Measurements from ENCODE around the gene GNAZ.
A peak's percentile ranks its signal among the peaks of the same experiment; 100 is the strongest.

The GNAZ gene

DNA sequence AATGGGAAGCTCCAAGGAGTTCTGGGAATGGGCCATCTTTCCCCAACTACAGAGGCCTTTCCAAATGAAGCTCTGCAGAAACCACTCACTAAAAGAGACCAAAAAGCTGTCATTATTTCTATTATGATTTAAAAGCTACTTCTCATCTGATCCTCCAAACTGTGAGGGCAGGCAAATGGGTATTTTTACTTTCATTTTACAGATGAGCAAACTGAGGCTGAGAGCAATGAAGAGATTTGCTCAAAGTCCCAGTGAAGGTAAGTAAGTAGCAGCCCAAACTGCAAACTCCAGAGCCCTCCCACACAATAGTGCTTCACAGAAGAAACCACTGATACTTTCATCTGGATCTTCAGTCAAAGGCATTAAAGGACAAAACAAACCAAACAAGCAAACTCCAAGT is 70.1 kb downstream of the GNAZ start:
- DNase-seq, result no peak

DNA sequence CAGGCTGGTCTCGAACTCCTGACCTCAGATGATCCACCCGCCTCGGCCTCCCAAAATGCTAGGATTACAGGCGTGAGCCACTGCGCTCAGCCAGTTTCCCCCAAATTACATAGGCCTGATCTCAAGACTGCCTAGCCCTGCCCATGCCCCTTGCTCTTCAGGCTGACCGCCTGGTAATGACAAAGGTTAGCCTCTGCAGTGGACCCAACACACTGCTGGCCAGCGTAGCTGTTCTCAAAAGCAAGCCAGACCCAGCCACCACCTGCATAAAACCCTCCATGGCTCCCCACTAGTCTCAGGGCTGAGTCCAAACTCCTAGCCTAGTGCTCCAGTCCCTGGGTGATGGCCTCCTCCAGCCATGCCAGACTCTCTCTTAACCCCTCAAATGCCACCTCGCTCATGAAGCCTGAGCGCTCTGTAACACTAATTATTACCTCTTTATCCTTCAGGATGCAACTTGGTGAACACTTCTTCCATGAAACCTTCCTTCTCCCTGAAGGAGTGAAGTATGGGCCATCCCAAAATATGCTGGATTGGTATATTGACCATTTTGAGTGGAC is 72.3 kb downstream of the GNAZ start:
- DNase-seq, result no peak

DNA sequence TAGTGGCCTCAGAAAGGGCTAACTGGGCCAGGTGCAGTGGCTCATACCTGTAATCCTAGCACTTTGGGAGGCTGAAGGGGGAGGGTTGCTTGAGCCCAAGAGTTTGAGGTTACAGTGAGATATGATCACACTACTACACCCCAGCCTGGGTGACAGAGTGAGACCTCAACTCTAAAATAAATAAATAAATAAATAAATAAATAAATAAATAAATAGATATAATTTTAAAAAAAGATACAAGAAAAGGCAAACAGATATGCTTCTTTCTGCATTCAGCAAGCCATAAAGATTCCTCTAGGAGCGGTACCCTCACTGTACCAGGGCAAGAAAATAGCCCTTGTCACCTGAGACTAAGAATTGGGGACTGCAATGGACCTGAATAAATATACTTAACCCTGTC is 72.8 kb downstream of the GNAZ start:
- DNase-seq, result no peak

DNA sequence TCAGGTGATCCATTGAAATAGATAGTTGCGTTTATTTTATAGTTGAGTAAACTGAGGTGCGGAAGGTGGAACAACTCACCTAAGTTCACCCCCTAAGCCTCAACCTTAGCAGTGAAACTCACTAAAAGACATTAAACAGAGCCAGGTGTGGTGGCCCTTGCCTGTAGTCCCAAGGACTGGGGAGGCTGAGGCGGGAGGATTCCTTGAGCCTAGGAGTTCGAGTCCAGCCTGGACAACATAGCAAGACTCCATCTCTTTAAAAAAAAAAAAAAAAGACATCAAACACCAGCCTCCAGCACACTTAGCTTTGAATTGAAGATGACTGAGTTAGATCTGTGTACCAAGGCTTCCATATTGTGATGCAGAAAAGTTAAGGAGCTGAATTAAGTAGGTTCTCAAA is 74.1 kb downstream of the GNAZ start:
- no peak for DNase-seq

DNA sequence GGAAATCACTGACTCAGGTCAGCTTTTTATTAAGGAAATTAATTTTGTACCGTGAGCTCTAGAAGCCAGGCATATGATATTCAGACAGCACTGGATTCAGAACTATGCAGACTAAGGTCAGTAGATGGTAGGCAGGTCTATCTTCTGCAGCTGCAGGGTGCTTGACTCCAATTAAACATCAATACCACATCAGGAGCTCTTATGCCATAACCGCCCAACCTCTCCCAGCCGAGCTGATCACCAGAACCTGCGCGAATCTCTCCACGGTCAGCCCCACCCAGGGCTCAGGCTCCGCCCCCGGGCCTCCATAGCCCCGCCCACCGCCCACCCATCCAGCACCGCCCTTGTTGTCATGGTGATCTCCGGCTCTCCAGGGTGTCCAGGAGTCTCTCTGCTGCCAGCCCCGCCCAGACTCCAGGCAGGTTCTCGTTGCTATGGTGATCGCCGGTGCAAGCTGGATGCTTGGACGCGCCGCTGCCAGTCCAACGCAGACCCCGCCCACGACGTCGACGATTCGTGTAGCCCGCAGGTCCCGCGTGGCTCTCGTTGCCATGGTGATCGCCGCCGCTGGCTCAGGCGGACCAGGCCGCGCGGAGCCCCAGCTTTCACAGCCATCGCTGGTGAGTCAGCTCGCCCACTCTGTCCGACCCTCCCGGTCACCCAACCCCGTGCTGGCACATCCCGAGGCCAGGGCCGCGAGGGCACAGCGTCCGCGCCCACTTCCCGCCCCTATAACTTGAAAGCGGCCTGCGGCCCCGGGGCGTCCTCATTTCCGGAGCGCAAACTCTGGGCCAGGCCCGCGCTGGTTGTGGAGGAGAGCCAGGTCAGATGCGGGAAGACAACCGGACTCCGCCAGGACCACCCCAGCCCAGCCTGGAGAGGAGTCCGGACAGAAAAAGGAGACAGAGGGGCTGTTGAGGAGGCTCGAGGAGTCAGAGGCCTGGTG is 74.9 kb downstream of the GNAZ start, which contains the start of gene RAB36:
RAB36 (plus strand) TSS at position 546 of the 946 bp plus-strand sequence. CDS start 1,140 bp downstream, outside the sequence.
- peak; percentile 87 for DNase-seq

DNA sequence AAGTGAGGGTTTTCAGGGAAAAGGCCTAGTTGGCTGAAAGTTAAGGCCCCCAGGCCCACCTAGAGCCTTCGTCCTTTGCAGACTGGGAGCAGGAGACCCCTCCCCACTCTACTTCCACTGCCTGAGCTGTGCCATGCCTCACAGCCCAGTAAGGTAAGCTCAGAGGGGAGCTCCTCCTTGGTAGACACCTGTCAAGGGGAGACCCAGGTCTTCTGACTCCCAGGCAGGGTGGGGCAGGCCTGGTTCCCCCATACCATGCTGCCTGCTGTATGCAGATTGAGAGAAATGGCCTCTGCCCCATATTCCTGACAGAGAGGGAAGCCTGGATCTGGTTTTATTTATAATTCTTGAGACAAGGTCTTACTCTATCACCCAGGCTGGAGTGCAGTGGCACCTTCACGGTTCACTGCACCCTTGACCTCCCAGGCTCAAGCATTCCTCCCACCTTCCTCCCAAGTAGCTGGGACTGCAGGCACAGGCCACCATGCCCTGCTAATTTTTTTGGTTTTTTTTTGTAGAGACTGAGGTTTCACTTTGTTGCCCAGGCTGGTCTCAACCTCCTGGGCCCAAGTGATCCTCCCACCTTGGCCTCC is 75.7 kb downstream of the GNAZ start:
- DNase-seq, result no peak

DNA sequence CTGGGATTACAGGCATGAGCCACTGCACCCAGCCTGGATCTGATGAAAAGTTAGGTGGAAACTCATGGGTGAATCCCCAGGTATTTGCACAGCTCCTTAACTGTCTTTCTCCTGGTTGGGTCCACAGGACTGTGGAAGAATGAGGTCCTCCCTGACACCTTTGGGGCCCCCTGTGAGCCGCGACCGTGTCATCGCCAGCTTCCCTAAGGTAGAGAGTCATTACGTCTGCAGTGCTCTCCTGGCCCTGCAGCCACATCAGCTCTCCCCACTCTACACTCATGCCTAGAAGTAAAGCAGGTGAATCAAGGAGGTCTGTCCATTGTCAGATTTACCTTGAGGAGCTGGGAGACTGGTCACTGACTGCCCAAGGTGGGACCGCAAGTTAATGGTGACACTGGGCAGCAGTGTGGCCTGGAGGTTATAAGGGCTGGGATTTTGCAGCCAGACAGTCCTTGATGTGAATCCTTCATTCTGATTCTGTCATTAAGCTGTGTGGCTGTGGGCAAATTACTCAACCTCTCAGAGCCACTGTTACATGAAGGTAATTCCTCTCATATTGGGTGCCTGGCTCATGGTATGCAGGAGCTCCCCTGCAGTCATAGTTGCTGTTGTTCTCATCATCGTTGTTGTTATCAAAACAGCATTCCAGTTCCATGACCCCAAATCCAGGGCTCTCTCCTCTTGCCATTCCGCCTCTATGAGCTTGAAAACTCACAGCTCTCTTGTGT is 76.3 kb downstream of the GNAZ start:
- no peak for DNase-seq

DNA sequence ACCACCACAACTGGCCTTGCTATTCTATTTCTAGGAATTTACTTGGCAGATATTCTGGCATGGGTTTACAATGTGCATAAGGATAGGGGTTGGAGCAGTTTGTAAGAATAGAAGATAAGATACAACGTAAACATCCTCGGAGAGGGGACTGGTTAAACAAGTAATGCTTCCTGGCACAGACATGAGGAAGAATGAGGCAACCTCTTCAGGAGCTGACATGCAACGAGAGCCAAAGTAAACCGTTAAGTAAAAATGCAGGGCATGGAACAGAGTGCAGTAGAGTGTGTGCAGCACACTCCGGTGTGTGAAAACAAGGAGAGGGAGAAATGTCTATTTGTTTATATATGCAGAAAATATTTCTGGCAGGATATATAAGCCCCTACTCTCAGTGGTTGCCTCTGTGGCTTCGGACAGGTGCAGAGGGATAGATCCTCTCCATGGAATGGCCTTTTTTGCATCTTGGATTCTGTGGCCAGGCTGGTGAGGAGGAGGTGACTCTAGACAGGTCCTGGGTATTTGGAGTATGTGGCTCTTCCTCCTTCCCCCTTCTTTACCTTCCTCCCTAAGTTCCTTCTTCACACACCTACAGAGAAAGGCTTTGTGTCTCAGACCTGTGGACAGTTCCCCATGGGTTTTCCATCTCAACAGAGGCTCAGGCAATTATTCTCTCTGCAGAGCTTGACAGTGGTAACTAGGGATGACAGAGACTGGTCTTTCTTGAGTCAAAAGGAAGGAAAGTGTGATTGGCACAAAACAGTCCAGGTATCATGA is 77.5 kb downstream of the GNAZ start:
- DNase-seq, result no peak

DNA sequence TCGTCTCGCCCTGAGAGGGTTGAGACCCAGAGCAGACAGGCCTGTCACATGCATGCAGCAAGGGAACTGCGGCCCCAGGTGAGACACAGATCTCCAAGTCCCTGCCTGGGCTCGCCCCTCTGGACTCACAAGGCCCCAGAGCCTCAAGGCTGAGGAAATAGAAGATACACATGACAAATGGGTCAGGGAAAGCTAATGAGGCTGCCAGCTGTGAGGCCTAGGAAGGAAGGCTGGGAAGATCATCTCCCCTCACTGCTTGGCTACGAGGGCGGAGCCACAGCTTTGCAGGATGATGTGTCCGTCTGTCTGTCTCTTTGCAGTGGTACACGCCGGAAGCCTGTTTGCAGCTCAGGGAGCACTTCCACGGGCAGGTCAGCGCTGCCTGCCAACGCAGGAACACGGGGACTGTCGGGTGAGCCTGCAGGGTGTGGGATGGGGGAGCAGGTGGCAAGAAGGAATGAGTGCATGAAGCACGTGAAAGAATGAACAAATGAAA is 79.5 kb downstream of the GNAZ start:
- no peak for DNase-seq

DNA sequence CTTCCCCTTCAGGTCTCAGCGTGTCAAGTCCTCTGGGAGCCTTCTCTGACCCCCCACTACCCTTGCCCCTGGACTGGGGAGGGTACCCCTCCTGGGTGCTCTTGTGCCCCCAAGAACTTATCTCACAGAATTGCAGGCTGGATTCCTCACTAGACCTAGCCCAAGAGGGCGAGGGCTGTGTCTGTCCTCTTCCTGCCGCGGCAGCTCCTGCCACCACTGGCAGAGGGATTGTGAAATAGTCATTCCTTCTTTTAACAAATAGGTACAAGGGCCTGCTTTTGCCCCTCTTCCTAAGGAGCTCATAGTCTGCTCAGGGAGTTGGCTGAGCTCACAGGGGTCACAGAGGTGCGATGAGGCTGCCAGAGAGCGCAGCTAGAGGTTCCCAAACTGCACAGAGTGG is 80.4 kb downstream of the GNAZ start:
- DNase-seq, result no peak

DNA sequence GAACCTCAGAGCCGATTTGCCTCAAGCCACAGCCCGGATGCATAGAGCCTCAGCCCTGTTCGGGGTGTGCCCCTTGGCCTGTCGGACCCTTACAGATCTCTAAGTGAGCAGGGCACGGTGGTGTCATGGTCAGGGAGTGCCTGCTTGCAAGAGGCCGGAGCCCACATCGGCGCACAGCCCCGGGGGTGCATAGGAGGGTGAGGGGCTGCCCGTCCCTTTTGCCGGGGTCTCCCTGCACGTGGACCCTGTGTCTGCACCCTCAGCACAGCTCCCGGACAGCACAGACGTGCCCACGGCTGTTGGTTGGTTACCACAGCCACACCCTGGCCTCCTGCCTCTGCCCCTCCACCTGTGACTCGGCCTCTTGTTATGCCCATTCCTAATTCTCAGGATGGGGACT is 81.5 kb downstream of the GNAZ start:
- DNase-seq, result no peak

DNA sequence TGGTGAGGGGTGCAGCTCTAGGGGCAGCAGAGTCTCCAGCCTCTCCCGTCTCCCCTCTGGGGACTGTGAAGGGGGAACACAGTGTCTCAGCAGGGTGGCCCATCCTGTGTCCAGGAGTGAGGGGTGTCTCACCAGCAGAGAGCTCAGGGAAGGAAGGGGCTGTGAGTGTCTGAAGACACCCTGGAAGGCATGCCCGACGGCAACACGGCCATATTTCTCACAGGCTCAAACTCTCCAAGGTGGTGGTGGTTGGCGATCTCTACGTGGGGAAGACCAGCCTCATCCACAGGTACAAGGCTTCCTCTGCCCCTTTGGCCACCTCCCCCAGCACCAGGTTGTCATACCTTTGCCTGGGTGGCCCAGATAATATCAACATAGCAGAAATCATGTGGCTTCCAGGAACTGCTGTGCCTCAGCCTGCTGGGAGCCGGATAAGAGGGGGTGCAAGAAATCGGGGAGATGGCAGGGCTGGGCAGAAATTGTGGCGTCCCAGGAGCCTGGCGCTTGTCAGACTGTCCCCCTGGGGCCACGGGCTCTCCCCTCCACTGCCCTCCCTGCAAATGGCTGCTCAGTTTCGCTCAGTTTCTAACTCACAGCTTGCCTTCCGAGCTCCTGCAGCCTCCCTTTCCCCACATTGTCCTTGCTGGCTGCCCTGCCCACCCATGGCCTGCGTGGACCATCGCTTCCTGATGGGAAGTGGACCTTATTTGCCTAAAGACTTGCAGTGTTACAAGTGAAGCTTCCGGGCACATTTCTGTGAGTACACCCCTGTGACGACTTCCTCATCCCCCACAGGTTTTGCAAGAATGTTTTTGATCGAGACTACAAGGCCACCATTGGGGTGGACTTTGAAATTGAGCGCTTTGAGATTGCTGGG is 82.2 kb downstream of the GNAZ start:
- no peak for DNase-seq

DNA sequence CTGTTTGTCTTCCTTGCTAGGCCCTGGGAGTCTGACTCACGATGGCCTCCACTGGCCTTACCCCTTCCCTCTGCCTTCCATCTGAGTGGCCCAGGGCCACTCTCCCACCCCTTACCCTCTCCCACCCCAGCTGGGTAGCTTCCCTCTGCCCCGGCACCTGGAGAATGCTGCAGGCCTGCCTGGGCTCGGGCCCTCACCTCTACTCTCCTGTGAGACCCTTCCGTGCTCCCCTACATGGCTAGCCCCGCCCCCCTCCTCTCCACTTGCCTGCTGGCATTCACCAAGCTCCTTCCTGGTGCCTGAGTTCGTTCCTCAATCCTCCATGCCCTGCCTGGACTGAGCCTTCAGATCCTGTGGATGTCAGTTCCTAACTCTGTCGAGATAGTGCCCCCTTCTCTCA is 83.7 kb downstream of the GNAZ start:
- no peak for DNase-seq

DNA sequence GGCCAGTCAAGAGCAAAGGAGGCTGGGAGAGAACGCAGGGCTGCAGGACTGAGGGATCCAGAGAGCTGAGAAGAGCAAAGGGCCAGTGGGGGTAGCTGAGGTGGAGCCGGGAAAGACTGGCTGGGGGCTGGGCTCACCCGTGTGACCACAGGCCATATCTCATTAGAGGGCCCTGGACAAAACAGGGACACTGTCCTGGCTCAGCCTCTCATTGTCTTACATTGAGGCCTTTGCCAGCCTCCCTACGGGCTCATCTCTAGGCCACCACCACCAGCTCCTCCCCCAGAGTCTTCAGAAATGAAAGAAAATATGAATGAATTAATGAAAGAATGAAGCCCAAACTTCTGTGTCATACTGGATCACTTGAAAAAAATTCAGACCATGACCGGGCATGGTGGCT is 84.1 kb downstream of the GNAZ start:
- no peak for DNase-seq

DNA sequence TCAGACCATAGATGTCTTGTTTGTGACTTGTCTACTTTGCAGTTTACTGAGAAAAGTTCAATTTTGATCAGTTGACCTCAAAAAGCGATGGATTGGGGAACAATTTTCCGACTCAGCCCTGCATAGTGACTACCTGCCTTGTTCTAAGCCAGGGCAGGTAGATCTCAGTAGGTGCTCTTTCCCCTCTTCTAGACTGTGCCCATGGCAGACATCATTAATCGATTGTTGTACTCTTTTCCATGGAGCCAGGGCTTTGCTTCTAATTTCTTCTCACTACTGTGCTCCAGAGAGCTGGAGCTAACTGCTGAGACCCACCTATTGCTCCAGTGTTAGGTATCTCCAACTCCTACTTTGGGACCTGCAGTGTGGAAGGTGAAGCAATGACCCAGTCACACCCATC is 84.8 kb downstream of the GNAZ start:
- no peak for DNase-seq

DNA sequence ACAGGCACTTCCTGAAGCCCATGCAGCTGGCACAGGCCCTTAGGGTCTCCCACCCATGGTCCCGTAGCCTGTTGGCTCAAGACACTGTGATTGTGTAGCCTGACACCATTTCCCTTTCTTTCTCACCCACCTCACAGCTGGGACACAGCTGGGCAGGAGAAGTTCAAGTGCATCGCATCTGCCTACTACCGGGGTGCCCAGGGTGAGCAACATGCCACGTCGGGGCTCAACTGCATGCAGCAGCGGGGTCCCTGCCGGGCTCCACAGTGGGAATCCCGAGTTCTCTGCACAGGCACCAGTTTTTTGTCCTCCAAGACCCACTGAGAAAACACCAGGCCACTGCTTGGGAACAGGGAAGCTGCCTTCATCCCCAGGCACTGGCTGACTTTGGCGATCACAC is 85.5 kb downstream of the GNAZ start:
- DNase-seq, result no peak

DNA sequence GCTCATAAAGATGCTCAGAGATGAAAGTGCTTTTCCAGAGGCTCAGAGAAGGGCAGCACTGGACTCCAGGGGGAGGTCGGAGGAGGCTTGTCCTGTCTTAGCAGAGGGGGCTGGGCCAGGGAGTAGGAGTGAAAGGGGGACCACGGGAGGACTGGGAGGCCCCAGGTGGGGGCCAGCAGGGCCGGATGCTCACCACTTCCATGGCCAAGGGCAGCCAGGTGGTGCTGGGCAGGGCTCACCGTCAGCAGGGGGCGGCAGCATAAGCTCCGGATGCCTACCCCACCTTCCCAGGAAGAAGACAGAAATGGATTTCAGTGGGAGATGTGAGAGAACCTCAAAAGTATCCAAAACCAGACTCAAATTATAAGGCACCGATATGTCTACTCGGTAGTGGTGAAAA is 86.0 kb downstream of the GNAZ start:
- no peak for DNase-seq

DNA sequence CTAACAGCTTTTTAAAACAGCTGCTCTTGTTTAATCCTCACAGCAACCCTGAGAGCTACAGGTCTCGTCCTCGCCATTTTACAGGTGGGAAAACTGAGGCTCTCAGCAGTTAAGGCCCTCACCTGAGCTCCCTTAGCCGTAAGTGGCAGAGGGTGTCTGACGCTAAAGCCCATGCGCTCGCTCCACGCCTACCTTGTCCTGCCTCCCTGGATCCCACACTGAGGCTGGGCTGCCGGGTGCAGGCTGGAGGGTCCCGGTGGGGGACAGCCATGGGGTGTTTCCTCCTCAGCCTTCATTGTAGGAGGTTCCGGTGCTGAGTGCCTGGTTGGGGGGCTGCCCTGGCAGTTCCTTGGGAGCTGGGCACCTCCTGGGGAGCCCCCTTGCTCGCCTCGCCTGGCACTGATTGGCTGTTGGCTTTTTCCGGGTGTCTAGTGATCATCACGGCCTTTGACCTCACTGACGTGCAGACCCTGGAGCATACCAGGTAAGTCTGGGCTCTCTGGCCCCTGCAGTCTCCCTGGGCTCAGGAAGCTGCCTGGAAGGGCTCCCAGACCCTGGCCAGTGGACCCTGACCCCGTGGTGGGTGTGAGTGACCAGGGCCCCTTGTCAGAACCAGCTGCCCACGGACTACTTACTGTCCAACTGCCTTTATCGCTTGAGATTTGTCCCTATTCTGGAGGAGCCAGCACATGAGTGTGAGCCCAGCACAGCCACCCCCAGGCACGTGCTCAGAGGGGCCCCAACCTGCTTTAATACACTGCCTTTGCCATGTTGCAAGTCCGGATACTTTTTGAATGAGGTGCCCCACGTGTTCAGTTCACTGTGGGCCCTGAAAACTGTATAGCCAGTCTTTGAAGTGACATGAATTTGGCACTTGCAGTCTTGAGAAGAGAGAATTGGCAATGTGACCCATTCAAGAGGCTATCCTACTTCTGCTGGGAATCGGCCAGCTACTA is 87.5 kb downstream of the GNAZ start:
- DNase-seq, result no peak

DNA sequence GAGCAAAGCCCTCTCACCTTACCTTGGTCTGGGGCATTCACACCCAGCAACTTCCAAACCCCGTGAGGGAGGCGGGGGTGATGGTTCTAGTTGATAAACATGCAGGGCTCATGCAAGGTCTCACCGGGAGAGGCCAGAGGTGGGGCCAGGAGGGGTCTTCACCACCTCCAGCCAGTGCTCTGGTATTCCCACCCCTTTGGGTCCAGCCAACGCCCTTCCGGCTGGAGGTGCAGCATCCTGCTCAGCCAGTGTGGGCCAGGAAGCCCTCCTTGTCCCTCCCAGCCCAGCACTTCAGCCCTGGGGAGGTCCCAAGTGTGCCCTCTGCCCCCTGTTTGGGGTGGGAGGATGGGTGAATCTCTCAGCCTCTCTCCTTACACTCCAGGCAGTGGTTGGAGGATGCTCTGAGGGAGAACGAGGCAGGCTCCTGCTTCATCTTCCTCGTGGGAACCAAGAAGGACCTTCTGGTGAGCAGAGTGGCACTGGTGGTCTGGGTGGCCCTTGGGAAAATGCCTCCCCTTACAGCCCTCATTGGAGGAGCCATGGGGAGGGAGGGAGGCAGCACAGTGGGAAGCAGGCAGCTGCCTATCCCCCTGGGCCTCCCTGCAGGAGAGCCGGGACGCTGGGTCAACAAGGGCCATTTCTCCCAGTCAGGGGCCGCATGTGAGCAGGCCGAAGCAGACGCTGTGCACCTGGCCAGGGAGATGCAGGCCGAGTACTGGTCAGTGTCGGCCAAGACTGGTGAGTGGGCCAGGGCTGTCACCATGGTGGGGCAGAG is 88.4 kb downstream of the GNAZ start:
- no peak for DNase-seq

DNA sequence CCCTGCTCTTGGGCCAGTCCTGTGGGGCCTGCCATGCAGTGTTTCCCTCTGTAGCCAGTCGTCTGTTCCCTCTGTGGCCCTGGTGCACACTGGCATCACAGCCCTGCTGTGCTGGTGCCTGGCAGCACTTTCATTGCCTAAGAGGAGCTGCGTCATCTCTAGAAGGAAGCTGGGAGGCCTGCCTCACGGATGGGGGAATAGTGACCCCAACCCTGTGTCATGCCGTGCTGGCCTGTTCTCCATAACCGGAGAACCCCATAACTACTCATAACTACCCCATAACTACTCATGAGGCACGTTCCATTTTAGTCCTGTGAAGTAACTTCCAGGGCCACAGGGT is 88.9 kb downstream of the GNAZ start:
- DNase-seq, result no peak

Measured in activated naive CD4-positive, alpha-beta T cell treated with Interleukin-2 at 50 U/mL for 16 hours (primary cell).